HG03460 (cell line): ENCODE data around the gene MPI.
A peak's percentile ranks its signal among the peaks of the same experiment; 100 is the strongest.
"Not testable (repeated sequence)": the region's sequence is repeated elsewhere in the genome, so short reads cannot be mapped to it uniquely, and the experiment has no call there.

ENCODE experiments used
- ATAC-seq: cut with Tn5 transposase; IDR thresholded peaks from one replicate; pipeline ENCODE4 v1.9.1; 2021; ENCODE audit not compliant: unreplicated experiment

Gene MPI

DNA sequence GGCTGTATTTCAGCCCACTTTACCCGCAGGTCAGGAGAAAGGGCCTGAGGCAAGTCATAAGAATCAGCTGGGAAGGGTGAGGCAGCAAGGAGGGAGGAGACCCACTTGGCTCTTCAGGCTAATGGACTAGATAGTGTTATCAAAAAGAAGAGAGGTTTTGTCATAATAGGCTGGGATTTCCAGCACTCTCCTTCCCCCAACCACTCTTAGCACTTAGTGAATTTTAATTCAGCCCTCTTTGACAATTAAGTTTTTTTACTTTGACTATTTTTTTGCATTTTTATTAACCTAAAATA lies 771 bp downstream of the MPI start:
- no peak for ATAC-seq

DNA sequence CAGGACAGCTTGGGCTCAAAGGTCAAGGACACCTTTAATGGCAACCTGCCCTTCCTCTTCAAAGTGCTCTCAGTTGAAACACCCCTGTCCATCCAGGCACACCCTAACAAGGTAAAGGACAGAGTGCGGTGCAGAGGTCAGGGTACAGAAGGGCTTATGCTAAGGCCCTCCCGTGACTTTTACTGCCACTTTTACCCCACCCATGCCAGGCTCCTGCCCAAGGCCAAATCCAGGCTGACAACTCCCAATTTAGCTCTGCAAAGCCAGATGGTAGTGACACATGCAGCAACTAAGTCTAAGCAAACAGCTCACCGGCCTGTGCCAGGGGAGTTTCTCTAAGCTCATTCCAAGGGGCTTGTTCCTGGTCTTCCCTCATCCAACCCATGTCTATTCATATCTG lies 1.6 kb downstream of the MPI start:
- ATAC-seq = no peak

DNA sequence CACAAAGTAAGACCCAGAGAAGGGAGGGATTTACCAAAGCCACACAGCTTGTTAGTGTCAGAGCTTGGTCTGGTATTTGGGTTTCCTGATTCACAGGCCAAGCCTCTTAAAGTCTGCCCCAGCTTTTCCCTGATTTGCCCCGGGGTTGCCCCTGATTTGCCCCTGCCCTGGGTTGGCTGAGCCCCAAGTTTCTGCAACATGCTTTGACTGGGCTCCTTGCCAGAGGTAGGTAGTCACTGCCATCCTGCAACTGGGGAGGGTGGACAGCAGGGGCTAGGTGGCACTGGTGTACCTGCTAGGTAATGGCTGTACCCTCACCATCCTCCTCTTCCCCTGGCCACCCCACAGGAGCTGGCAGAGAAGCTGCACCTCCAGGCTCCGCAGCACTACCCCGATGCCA lies 2.5 kb downstream of the MPI start:
- ATAC-seq = no peak

DNA sequence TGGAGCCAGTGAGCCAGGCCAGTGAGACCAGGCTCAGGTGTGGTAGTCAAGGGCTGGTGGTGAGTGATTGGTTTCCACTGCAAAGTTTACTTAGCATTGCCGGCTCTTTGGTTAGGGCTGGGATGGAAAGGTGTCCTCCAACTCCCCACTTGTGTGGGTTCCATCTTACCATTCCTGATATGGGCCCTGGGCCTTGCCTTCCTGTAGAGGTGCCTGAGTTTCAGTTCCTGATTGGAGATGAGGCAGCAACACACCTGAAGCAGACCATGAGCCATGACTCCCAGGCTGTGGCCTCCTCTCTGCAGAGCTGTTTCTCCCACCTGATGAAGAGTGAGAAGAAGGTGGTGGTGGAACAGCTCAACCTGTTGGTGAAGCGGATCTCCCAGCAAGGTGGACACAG lies 3.1 kb downstream of the MPI start:
- no peak for ATAC-seq

DNA sequence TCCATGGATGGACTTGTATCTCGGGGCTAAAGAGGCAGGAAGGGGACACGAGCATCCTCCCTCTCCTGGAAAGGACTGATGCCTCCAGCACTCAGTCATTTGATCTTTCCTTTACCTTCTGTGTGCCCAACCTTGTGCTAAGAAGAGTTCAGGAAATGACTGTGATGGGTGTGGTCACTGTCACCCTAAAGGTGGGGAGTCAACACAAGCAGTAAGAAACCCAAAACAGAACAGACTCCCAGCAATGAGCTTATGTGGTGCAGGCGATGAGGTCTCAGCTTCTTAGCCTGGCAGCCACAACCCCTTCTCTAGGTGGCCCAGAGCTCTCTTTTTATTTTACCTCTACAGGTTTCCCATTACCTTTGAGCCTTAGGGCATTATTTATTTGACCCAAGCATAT lies 3.8 kb downstream of the MPI start:
- no peak for ATAC-seq

DNA sequence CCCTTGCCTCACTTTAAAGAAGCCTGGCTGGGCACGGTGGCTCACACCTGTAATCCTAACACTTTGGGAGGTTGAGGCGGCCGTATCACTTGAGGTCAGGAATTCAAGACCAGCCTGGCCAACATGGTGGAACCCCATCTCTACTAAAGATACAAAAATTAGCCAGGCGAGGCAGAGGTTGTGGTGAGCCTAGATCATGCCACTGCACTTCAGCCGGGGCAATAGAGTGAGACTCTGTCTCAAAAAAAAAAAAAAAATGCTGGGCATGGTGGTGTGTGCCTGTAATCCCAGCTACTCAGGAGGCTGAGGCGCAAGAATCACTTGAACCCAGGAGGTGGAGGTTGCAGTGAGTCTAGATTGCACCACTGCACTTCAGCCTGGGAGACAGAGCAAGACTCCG lies 4.5 kb downstream of the MPI start:
- not testable (repeated sequence) for ATAC-seq

DNA sequence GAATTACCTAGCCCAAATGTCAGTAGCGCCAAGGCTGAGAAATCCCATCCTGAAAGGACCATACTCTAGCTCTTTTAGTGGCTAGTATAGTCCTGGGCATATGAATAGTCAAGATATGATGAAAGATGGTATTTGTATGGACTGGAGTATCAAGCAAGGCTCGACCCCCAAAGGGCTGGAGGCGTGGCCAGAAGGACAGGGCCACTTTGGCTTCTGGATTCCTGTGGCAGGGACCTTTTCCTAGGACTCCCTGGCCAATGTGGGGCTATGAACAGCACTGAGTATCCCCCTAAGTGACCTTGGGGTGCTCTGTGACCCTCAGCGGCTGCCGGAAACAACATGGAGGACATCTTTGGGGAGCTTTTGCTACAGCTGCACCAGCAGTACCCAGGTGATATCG lies 6.0 kb downstream of the MPI start:
- no peak for ATAC-seq

DNA sequence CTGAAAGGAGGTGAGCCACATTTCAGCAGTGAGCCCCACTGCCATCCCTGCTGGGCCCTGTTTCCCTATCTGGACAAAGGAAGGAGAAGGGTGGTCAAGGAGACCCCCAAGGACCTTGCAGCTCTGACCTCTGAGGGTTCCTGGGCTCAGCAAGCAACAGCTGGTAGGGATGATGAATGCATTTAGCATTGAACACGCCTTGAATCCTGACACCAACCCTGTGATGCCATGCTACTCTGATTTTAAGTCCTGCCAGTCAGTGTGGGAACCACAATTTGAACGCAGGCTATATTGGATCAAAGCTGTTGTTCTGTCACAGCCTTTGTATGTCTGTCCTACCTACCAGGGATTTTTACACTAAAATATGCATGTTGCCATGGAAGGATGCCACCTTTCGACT lies 6.5 kb downstream of the MPI start:
- ATAC-seq = no peak

DNA sequence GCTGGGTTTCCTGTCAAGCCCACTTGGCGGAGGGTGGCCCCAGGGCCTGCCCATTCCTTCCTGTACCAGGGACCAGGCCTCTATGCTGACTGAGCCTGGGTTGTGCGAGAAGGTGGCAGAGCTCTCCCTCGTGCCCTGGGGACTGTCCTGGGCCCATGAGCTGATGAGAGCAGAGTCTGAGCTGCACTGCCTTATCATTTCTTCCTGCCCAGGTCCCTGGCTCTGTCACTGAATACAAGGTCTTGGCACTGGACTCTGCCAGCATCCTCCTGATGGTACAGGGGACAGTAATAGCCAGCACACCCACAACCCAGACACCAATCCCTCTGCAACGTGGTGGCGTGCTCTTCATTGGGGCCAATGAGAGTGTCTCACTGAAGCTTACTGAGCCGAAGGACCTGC lies 7.5 kb downstream of the MPI start:
- no peak for ATAC-seq

DNA sequence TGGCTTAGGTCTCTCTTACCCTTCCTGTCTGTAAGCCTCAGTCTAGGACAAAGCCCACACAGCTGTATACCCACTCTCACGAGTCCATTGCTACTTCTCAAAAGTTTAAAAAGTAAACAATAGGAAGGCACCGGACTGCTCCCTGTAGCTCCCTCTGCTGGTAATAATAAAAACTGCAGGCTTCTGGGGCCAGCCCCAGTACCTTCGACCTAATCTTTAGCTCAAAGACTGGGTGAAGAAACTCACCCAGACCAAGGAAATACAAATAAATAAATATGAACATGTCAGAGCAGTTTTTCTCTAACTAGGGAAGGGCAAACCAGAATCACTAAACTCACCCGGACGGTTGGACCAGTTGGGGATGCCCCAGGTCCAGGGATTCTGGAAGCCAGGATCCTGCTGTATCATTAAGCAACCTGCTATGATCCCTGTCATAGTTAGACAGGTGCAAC lies 11.8 kb downstream of the MPI start:
- no peak for ATAC-seq

DNA sequence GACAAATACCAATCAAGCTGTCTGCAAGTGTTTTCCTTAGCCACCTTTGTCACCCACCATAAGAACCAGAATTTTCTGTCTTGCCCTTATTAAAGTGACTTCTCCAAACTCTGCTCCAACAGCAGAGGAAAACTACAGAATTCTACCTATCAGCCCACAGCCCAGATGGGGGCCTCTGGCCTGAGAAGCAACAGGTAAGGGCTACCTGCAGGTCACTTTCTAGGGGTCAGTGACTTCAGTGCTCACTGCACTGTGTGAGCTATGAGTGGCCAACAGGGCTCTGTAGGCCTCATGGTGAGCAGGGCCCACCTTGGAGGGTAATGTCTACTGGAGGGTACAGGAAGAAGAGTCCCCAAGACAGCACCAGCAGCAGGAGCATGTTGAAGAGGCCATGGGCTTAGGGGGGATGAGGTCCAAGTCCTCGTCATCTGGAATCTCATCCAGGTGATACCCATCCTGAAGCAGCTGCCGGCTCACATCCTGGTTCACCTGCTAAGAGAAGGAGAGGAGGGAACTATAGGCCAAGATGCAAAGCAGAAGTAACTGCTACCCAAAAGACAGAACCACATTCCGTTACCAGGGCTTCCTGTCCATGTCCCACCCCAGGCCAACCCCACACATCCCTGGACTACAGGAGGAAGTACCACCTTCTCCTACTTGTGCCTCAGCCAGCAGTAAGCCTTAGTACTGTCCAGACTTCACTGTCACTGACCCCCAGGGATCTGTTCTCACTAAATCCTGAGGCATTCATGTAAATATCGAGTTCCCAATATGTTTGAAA lies 12.6 kb downstream of the MPI start:
- no peak for ATAC-seq

DNA sequence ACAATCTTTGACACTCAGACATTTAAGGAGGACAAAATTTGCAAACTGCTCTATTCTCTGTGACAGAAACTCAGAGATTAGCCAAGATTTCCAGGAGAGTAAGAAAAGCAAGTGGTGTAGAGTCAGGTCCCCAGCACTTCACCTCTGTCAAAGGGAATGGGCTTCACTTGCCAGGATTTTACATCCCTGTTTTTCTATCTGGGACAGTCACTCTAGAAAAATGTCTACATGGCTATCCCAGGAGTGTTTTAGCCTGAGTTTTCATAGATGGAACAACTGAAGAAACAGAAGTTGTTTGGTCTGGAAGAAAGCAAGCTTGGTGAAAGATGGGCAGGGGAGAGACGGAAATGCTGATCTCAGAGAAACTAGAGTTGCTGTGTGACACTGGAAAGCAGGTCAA lies 13.8 kb downstream of the MPI start:
- no peak for ATAC-seq

DNA sequence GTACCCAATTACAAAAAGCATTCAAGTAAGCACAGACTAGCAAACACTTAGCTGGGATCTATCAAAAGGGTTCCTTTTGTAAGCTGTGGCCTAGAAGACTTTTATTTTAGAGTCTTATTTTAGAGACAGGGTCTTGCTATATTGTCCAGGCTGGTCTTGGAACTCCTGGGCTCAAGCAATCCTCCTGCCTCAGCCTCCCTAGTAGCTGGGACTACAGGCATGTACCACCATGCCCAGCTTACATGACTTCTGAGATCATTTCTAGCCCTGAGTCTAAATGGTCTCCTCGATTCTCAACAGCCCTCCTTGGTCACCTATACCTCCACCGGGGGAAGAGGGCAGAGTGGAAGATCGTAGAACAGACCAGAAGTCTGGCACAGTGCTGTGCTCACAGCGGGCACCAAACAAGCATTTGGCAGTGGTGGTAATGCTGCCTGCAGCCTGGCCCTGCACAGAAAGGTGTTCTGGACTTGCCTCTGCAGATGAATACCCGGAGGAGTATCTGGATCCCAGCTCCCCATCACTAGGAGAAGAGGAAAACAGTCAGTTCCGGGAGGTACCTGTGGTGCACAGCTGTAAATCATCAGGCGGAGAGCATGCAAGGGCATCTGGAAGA lies 14.5 kb downstream of the MPI start:
- no peak for ATAC-seq

DNA sequence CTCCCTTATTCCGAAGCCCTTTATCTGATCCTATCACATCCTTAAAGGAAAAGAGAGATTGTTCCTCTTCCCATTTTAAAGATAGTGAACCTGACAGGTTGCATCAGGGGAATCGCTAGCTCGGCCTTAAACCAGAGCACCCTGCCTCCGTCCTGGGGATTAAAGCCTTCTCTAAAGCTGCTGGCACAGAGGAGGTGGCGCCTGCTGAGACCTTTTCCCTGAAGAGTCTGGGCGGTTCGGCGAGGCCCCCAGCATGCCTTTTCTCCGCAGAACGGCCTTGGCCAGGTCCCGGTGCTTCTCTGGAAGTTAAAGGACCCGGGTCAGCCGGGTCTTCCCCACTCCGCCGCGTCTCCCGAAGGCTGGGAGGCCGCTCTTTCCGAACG lies 16.2 kb downstream of the MPI start:
- peak; percentile 32 for ATAC-seq

DNA sequence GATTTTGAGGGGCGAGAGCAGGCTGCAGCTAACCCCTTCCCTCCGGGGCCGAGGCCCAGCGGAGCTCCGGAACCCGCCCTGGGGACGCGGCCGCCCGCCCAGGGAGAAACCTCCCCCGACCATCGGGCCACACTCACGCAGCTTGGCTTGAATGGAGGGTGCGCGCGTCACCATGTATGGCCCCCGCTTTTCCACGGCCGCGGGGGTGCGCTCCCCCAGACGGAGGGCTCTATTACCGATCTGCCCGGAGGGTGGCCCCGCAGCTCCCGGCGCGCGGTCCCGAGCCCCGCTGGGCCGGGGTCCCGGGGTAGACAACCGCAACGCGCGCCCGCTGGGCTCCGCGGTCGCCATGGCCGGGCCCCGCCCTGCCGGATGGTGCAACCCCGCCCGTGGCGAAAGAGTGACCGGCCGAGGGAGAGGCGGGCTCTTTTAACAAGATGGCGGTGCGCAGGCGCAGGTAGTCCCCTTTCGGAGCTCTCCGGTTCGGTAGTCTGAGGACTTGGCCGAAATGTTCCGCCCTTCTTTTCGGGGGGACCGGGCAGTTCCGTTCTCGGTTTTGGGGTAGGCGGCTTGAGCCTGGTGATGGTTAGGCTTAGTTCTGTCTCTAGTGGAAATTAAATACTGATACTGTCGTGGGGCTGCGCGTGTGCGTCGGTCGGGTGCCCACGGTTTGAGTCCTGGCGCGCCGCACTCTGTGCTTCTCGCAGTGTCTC lies 16.8 kb downstream of the MPI start, which contains the start of gene FAM219B:
FAM219B (minus strand) TSS at position 402 of the 713 bp plus-strand sequence; CDS start at position 351, 51 bp downstream.
- peak; percentile 87 for ATAC-seq

DNA sequence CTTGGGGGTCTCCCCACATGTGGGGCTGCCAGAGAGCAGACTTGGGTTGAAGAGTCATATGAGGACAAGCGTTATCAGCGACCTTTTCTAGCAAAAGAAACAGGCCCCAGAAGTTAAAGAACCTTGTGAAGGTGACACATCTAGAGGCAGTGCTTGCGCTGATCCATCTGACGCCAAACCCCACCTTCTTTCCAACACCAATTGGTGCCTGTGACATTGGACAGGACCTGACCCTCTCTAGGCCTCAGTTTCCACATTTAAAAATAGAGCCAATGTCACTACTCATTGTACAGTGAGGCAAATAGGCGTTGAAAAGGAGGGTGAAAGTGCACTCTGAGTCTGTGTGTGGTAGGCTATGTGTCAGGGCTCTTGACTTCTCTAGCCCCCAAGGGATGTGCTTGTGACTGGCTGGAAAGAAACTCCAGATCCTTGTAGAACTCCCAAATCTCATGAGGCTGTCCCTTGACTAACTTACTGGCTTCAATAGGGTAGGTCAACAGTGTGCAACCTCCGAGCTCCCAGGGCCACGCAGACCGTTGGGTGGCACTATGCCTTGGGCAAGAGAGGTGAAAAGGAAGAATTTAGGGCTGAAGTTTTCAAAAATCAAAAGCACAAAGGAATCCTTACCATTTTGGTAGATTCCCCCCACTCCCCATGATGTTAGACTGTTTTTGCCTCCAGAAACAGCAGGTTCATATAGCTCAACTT lies 17.5 kb downstream of the MPI start:
- ATAC-seq = no peak

DNA sequence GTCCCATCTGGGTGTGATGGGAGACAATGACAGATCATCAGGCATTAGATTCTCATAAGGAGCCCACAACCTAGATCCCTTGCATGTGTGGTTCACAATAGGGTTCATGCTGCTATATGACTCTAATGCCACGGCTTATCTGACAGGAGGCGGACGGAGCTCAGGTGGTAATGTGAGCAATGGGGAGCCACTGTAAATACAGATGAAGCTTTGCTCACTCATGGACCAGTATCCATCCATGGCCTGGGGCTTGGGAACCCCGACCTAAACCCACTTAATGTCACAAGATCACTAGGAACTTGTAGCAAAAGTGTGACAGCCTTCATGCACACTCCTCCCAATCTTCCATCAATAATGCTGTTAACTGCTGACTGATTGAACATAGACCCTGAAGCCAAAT lies 18.8 kb downstream of the MPI start:
- ATAC-seq = no peak

DNA sequence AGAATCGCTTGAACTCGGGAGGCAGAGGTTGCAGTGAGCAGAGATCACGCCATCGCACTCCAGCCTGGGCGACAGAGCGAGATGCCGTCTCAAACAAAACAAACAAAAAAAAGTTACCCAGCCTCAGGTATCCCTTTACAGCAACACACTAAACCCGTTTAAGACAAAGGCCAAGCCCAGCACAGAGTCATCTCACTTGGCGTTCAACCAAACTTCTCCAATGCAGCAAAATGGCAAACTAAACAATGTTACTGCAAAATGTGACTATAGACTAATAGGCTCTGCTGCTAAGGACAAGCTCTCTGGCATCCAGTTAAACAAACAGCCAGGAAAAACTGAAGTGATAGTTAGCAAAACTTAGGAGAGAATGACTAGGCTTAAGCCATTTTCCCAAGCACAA lies 23.2 kb downstream of the MPI start:
- ATAC-seq = no peak

DNA sequence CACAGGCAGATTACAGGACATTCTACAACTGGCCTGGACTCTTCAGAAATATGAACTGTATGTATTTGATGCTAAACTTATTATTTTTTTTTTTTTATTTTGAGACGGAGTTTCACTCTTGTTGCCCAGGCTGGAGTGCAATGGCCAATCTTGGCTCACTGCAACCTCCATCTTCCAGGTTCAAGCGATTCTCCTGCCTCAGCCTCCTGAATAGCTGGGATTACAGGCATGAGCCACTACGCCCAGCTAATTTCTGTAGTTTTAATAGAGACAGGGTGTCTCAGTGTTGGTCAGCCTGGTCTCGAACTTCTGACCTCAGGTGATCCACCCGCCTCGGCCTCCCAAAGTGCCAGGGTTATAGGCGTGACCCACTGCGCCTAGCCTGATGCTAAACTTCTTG lies 24.0 kb downstream of the MPI start:
- not testable (repeated sequence) for ATAC-seq

DNA sequence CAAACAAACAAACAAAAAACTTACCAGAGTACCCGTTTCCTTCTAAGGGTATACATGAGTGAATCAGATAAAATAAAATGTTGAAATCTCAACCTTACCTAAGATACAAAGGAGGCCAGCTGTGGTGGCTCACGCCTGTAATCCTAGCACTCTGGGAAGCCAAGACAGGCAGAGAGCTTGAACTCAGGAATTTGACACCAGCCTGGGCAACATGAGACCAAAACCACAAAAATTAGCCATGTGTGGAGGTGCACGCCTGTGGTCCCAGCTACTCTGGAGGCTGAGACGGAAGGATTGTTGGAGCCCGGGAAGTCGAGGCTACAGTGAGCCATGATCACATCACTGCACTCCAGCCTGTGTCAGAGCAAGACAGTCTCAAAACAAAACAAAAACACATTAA lies 27.8 kb downstream of the MPI start:
- ATAC-seq = no peak

DNA sequence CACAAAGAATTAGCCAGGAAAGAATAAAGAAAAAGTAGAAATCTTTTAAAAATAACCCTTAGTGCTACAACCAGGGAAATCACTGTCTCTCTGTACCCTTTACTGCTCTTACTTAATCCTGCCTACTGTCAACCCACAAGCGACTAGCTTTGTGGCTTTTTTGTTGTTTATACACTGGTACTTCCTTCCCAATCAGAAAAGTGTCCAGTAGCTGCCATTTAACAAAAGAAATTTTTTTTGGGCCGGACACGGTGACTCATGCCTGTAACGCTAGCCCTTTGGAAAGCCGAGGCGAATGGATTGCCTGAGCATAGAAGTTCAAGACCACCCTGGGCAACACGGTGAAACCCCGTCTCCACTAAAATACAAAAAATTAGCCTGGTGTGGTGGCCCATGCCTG lies 30.6 kb downstream of the MPI start:
- ATAC-seq = no peak

DNA sequence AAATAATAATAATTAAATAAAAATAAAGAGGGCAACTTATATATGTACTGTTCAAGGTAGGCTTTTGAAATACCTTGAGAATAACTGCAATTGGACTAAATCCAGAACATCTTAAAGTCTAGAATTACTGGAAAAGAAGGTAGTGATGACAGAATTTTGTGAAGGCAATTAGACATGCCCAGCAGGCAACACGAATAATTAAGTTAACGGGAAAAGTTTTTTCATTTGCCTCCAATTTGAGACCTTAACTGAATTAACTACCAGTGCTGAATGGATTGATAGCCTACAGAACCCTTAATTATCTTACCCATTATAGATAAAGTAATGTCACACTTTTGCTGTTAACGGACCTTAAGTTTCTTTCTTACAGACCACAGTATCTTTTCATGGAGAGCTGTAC lies 34.7 kb downstream of the MPI start:
- no peak for ATAC-seq
